HepG2 (cell line): Measurements from ENCODE around the gene PLLP.

Source experiments
- MEIS2 ChIP-seq: sonication (generic); formaldehyde crosslinking; IDR thresholded peaks from 2 replicates; pipeline ENCODE4 v1.9.0; 2021; ENCODE audit warnings: mild to moderate bottlenecking, missing genetic modification reagents
- POLR2A ChIP-seq, 2 experiments: IDR thresholded peaks; 2 replicates each; pipeline ENCODE4 v1.6.1; 2011; ENCODE audit warnings: low read depth in 2 of 2, low read length in 2 of 2, mild to moderate bottlenecking in 1 of 2, moderate library complexity in 1 of 2; ENCODE audit not compliant: insufficient read depth in 1 of 2
- ZFP36 ChIP-seq: fragments of 150-350 bp; IDR thresholded peaks from 2 replicates; pipeline ENCODE4 v1.6.1; 2018; ENCODE audit warnings: borderline replicate concordance, low read length, low read depth; ENCODE audit not compliant: partially characterized antibody
- ZNF207 ChIP-seq: fragments of 450-650 bp; IDR thresholded peaks from 2 replicates; pipeline ENCODE4 v1.6.1; 2016; ENCODE audit warnings: antibody characterized with exemption, borderline replicate concordance

DNA sequence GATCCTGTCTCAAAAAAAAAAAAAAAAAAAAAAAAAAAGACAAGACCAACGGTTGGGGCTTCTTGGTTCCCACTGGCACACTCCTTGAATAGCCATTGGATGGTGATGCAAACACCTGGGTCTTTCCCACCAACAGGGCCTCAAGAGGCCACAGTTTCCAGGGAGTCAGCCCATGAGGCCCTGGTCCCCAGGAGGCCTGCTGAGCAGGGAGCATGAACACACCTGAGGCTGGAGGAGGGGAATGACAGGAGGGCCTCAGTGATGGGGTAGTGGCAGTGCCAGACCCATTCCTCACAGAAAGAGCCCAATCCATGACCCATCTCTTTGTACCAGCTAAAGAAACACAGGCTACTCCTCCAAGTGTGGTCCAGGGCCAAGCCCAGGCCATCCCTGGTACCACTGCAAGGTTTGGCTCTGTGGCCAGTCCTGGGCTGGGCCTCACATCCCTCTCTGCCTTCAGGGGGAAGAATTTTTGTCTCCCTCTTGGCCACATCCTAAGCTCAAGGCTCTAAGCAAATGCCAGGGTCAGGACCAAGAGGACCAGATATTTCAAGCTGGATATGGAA, 25.5 kb downstream of the PLLP start:
- no peak for TF ChIP-seq POLR2A (IDR thresholded peaks at IDR 0.05; ENCODE audit: insufficient read depth in 1 of 2, low read depth in 2 of 2, low read length in 2 of 2)
- TF ChIP-seq MEIS2: no peak
- no peak for TF ChIP-seq ZNF207
- TF ChIP-seq ZFP36: no peak
